Measurements from ENCODE around the gene HCN2. TPM values are rescaled to one million over a fixed set of nuclear protein-coding genes. Genes with fewer than 3 reads are reported as not detected.

The HCN2 gene
- total RNA-seq, result 0.13 TPM
- polyA plus RNA-seq (ENCODE audit: insufficient read depth in 1 of 8, insufficient read length in 8 of 8, low replicate concordance in 1 of 8), result under 1 TPM; 0.16 to 0.46 (median 0.31) TPM
- long read RNA-seq, donor 1, result 0 reads
- long read RNA-seq, donor 2, result 0 reads
- long read RNA-seq, donor 3, result 0 reads
- long read RNA-seq, donor 4, result 0 reads
- long read RNA-seq, donor 5, partial matches to known transcripts, result 0 of 1 reads
- long read RNA-seq, donor 5, other reads (novel, unspliced or antisense), result 0 of 1 reads
- long read RNA-seq, donor 6, result 0 reads
- long read RNA-seq, donor 7, result 0 reads
- long read RNA-seq, donor 8, result 0 reads
- long read RNA-seq, donor 9, result 0 reads
- long read RNA-seq, donor 10, result 0 reads
- long read RNA-seq, donor 11, result 0 reads

GRCh38 chr19:589693-590395, at the start of gene HCN2:
Gene HCN2 (plus strand): TSS chr19:589881. CDS start chr19:589946, 65 bp downstream.
- H3K9me3 ChIP-seq (replicated peaks; ENCODE audit: control insufficient read depth, low read depth, low read length), result no peaks in the 10 kb centered on the region
- WGBS (ENCODE audit: insufficient coverage), result under 1% methylated on average over 92 of the region's 132 CpGs
- no peak within 1 kb of the TSS for H3K27ac ChIP-seq (ENCODE audit: low read length)
- no peak for DNase-seq
- H3K4me3 ChIP-seq (ENCODE audit: low read length), result no peak within 1 kb of the TSS
- H3K4me1 ChIP-seq (ENCODE audit: control insufficient read depth, insufficient read depth, low read length), result peaks cover 15% of the 10 kb centered on the region
- H3K36me3 ChIP-seq (ENCODE audit: control insufficient read depth, insufficient read depth, low read length), result no peaks in the 10 kb centered on the region
- H3K27me3 ChIP-seq (ENCODE audit: control insufficient read depth, insufficient read depth, low read length), result peaks cover 77% of the 10 kb centered on the region

- Histone ChIP-seq H3K4me3 (ENCODE audit: low read length) (no peak overlapping the region), H3K36me3 (ENCODE audit: control insufficient read depth, insufficient read depth, low read length) (peaks cover 54% of the 10 kb centered on the region), H3K27ac (ENCODE audit: low read length) (no peak overlapping the region), H3K4me1 (ENCODE audit: control insufficient read depth, insufficient read depth, low read length) (no peaks in the 10 kb centered on the region), H3K27me3 (ENCODE audit: control insufficient read depth, insufficient read depth, low read length) (no peaks in the 10 kb centered on the region), H3K9me3 (replicated peaks; ENCODE audit: control insufficient read depth, low read depth, low read length) (no peaks in the 10 kb centered on the region)
- no peak for DNase-seq
- WGBS (ENCODE audit: insufficient coverage), result 84% methylated on average over 51 of the region's 51 CpGs
Measured at GRCh38 chr19:540867-541637, 48.6 kb upstream of the HCN2 start.

- 78% methylated on average over 19 of the region's 26 CpGs for WGBS (ENCODE audit: insufficient coverage)
- Histone ChIP-seq H3K27me3 (ENCODE audit: control insufficient read depth, insufficient read depth, low read length) (no peaks in the 10 kb centered on the region), H3K4me3 (ENCODE audit: low read length) (no peak overlapping the region), H3K9me3 (replicated peaks; ENCODE audit: control insufficient read depth, low read depth, low read length) (no peaks in the 10 kb centered on the region), H3K36me3 (ENCODE audit: control insufficient read depth, insufficient read depth, low read length) (peaks cover 48% of the 10 kb centered on the region), H3K27ac (ENCODE audit: low read length) (no peak overlapping the region), H3K4me1 (ENCODE audit: control insufficient read depth, insufficient read depth, low read length) (no peaks in the 10 kb centered on the region)
- no peak for DNase-seq
Measured at GRCh38 chr19:541699-542098, 48.0 kb upstream of the HCN2 start.

- Histone ChIP-seq H3K4me1 (ENCODE audit: control insufficient read depth, insufficient read depth, low read length) (no peaks in the 10 kb centered on the region), H3K36me3 (ENCODE audit: control insufficient read depth, insufficient read depth, low read length) (peaks cover 43% of the 10 kb centered on the region), H3K9me3 (replicated peaks; ENCODE audit: control insufficient read depth, low read depth, low read length) (no peaks in the 10 kb centered on the region), H3K27me3 (ENCODE audit: control insufficient read depth, insufficient read depth, low read length) (peaks cover under 1% of the 10 kb centered on the region), H3K4me3 (ENCODE audit: low read length) (no peak overlapping the region), H3K27ac (ENCODE audit: low read length) (no peak overlapping the region)
- 81% methylated on average over 34 of the region's 34 CpGs for WGBS (ENCODE audit: insufficient coverage)
- no peak for DNase-seq
Measured at GRCh38 chr19:542173-542866, 47.4 kb upstream of the HCN2 start.

- no peaks in the 10 kb centered on the region for H3K4me1 ChIP-seq (ENCODE audit: control insufficient read depth, insufficient read depth, low read length)
- no peak within 1 kb of the TSS for H3K27ac ChIP-seq (ENCODE audit: low read length)
- DNase-seq, result no peak
- H3K4me3 ChIP-seq (ENCODE audit: low read length), result no peak within 1 kb of the TSS
- 62% methylated on average over 16 of the region's 31 CpGs for WGBS (ENCODE audit: insufficient coverage)
- H3K27me3 ChIP-seq (ENCODE audit: control insufficient read depth, insufficient read depth, low read length), result peaks cover 2% of the 10 kb centered on the region
- H3K36me3 ChIP-seq (ENCODE audit: control insufficient read depth, insufficient read depth, low read length), result peaks cover 28% of the 10 kb centered on the region
- H3K9me3 ChIP-seq (replicated peaks; ENCODE audit: control insufficient read depth, low read depth, low read length), result no peaks in the 10 kb centered on the region
Measured at GRCh38 chr19:543910-544608, 45.6 kb upstream of the HCN2 start, which contains the start of gene GZMM. Gene GZMM (plus strand): TSS chr19:544053. CDS start chr19:544072, 19 bp downstream.

- peaks cover 6% of the 10 kb centered on the region for H3K27me3 ChIP-seq (ENCODE audit: control insufficient read depth, insufficient read depth, low read length)
- H3K9me3 ChIP-seq (replicated peaks; ENCODE audit: control insufficient read depth, low read depth, low read length), result no peaks in the 10 kb centered on the region
- H3K36me3 ChIP-seq (ENCODE audit: control insufficient read depth, insufficient read depth, low read length), result peaks cover 8% of the 10 kb centered on the region
- WGBS (ENCODE audit: insufficient coverage), result 83% methylated on average over 14 of the region's 15 CpGs
- no peak overlapping the region for H3K4me3 ChIP-seq (ENCODE audit: low read length)
- H3K27ac ChIP-seq (ENCODE audit: low read length), result no peak overlapping the region
- H3K4me1 ChIP-seq (ENCODE audit: control insufficient read depth, insufficient read depth, low read length), result no peaks in the 10 kb centered on the region
- DNase-seq, result no peak
Measured at GRCh38 chr19:547117-547516, 42.6 kb upstream of the HCN2 start.

- no peak for DNase-seq
- peaks cover 8% of the 10 kb centered on the region for H3K27me3 ChIP-seq (ENCODE audit: control insufficient read depth, insufficient read depth, low read length)
- WGBS (ENCODE audit: insufficient coverage), result 85% methylated on average over 19 of the region's 26 CpGs
Measured at GRCh38 chr19:547836-548720, 41.6 kb upstream of the HCN2 start.

GRCh38 chr19:548886-549830, 40.5 kb upstream of the HCN2 start:
- Histone ChIP-seq H3K27me3 (ENCODE audit: control insufficient read depth, insufficient read depth, low read length) (peaks cover 8% of the 10 kb centered on the region), H3K4me1 (ENCODE audit: control insufficient read depth, insufficient read depth, low read length) (no peaks in the 10 kb centered on the region), H3K36me3 (ENCODE audit: control insufficient read depth, insufficient read depth, low read length) (no peaks in the 10 kb centered on the region), H3K27ac (ENCODE audit: low read length) (no peak overlapping the region), H3K9me3 (replicated peaks; ENCODE audit: control insufficient read depth, low read depth, low read length) (no peaks in the 10 kb centered on the region), H3K4me3 (ENCODE audit: low read length) (no peak overlapping the region)
- DNase-seq, result no peak
- 68% methylated on average over 39 of the region's 52 CpGs for WGBS (ENCODE audit: insufficient coverage)

More at GRCh38 chr19:547836-548720, 41.6 kb upstream of the HCN2 start:
- Histone ChIP-seq H3K4me1 (ENCODE audit: control insufficient read depth, insufficient read depth, low read length) (no peaks in the 10 kb centered on the region), H3K4me3 (ENCODE audit: low read length) (no peak overlapping the region), H3K27ac (ENCODE audit: low read length) (no peak overlapping the region), H3K36me3 (ENCODE audit: control insufficient read depth, insufficient read depth, low read length) (peaks cover 2% of the 10 kb centered on the region), H3K9me3 (replicated peaks; ENCODE audit: control insufficient read depth, low read depth, low read length) (no peaks in the 10 kb centered on the region)
